ENCODE results near the gene MAML3. TPM values are rescaled to one million over a fixed set of nuclear protein-coding genes. Genes with fewer than 3 reads are reported as not detected.

Gene MAML3
- total RNA-seq, 2 experiments from 2014 or later: 2.5 to 2.9 TPM

GRCh38 chr4:139819082-139819481 lies 334.9 kb downstream of the MAML3 start:
- TF ChIP-seq CTCF (IDR thresholded peaks at IDR 0.05): no peak
- POLR2A ChIA-PET: no interaction called here
- Histone ChIP-seq H3K9me3 (ENCODE audit: control insufficient read depth in 1 of 2, insufficient read depth in 1 of 2, low read length in 2 of 2) (no peaks in the 10 kb centered on the region), H3K4me3 (ENCODE audit: low read length) (no peak overlapping the region), H3K4me1 (ENCODE audit: insufficient read depth, low read length) (no peaks in the 10 kb centered on the region), H3K27me3 (ENCODE audit: control insufficient read depth in 1 of 2, insufficient read depth in 2 of 2, low read length in 2 of 2) (no peaks in the 10 kb centered on the region), H3K36me3 (ENCODE audit: insufficient read depth, low read length) (no peaks in the 10 kb centered on the region), H3K27ac (ENCODE audit: low read depth in 1 of 2, low read length in 2 of 2) (no peak overlapping the region)
- no peak overlapping the region for H3K4me3 Mint-ChIP-seq
- H3K36me3 Mint-ChIP-seq (ENCODE audit: low read depth): no peaks in the 10 kb centered on the region
- ATAC-seq (ENCODE audit: poor library complexity) (no peak), DNase-seq (no peak)
- H3K4me1 Mint-ChIP-seq (ENCODE audit: low read depth): no peaks in the 10 kb centered on the region
- H3K27me3 Mint-ChIP-seq: no peaks in the 10 kb centered on the region
- intact Hi-C loops (cut with DNase I, micrococcal nuclease): no loop called here
- CTCF ChIA-PET: no interaction called here
- no peaks in the 10 kb centered on the region for H3K9me3 Mint-ChIP-seq
- H3K27ac Mint-ChIP-seq: no peak overlapping the region

GRCh38 chr4:139817657-139818452 lies 336.1 kb downstream of the MAML3 start:
- no peak for ATAC-seq (ENCODE audit: poor library complexity)
- Histone ChIP-seq H3K4me3 (ENCODE audit: low read length) (no peak overlapping the region), H3K27ac (ENCODE audit: low read depth in 1 of 2, low read length in 2 of 2) (no peak overlapping the region), H3K36me3 (ENCODE audit: insufficient read depth, low read length) (no peaks in the 10 kb centered on the region), H3K9me3 (ENCODE audit: control insufficient read depth in 1 of 2, insufficient read depth in 1 of 2, low read length in 2 of 2) (no peaks in the 10 kb centered on the region), H3K4me1 (ENCODE audit: insufficient read depth, low read length) (no peaks in the 10 kb centered on the region), H3K27me3 (ENCODE audit: control insufficient read depth in 1 of 2, insufficient read depth in 2 of 2, low read length in 2 of 2) (no peaks in the 10 kb centered on the region)
- Mint-ChIP-seq H3K4me1 (ENCODE audit: low read depth) (no peaks in the 10 kb centered on the region), H3K27me3 (no peaks in the 10 kb centered on the region), H3K9me3 (no peaks in the 10 kb centered on the region), H3K27ac (no peak overlapping the region), H3K36me3 (ENCODE audit: low read depth) (no peaks in the 10 kb centered on the region), H3K4me3 (no peak overlapping the region)
- no peak for DNase-seq
- POLR2A ChIA-PET: no interaction called here
- intact Hi-C loops (cut with DNase I, micrococcal nuclease): no loop called here
- no peak for TF ChIP-seq CTCF (IDR thresholded peaks at IDR 0.05)
- CTCF ChIA-PET: no interaction called here

DNA sequence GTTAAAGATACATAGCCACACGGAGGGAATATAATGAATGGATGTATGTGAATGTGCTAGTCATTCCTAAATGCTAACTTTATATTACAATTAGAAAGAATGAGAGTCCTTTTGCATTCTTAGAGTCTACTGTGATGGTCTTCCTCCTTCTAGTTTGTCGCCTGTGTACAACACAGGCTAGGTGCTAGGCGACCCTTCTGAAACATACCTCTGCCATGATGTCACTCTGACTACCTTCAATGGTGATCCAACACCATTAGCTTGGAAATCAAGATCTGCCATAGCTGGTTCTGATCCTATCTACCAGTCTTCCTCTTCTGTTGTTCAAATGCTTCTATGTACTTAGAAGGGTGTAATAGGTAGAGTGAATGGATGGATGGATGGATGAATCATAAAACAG lies 337.1 kb downstream of the MAML3 start:
- ChIA-PET POLR2A (no interaction called here), CTCF (no interaction called here)
- no peaks in the 10 kb centered on the region for H3K36me3 ChIP-seq (ENCODE audit: insufficient read depth, low read length)
- no peak for TF ChIP-seq CTCF (IDR thresholded peaks at IDR 0.05)
- ATAC-seq (ENCODE audit: poor library complexity) (no peak), DNase-seq (no peak)
- H3K36me3 Mint-ChIP-seq (ENCODE audit: low read depth): no peaks in the 10 kb centered on the region
- no peaks in the 10 kb centered on the region for H3K9me3 ChIP-seq (ENCODE audit: control insufficient read depth in 1 of 2, insufficient read depth in 1 of 2, low read length in 2 of 2)
- intact Hi-C loops (cut with DNase I, micrococcal nuclease): no loop called here
- no peak overlapping the region for H3K27ac ChIP-seq (ENCODE audit: low read depth in 1 of 2, low read length in 2 of 2)
- H3K4me1 ChIP-seq (ENCODE audit: insufficient read depth, low read length): no peaks in the 10 kb centered on the region
- no peaks in the 10 kb centered on the region for H3K4me1 Mint-ChIP-seq (ENCODE audit: low read depth)
- no peak overlapping the region for H3K4me3 Mint-ChIP-seq
- H3K4me3 ChIP-seq (ENCODE audit: low read length): no peak overlapping the region
- no peaks in the 10 kb centered on the region for H3K9me3 Mint-ChIP-seq
- no peaks in the 10 kb centered on the region for H3K27me3 ChIP-seq (ENCODE audit: control insufficient read depth in 1 of 2, insufficient read depth in 2 of 2, low read length in 2 of 2)
- no peak overlapping the region for H3K27ac Mint-ChIP-seq
- no peaks in the 10 kb centered on the region for H3K27me3 Mint-ChIP-seq

Data from CD4-positive, alpha-beta T cell (primary cell).